Superior temporal gyrus (tissue), 1 donor: ENCODE results near the gene GSE1.

Source experiments
- DNase-seq: peaks from one replicate; pipeline ENCODE4 v3.0.0-alpha.2; 2016; ENCODE audit errors: extremely low spot score

The GSE1 gene

DNA sequence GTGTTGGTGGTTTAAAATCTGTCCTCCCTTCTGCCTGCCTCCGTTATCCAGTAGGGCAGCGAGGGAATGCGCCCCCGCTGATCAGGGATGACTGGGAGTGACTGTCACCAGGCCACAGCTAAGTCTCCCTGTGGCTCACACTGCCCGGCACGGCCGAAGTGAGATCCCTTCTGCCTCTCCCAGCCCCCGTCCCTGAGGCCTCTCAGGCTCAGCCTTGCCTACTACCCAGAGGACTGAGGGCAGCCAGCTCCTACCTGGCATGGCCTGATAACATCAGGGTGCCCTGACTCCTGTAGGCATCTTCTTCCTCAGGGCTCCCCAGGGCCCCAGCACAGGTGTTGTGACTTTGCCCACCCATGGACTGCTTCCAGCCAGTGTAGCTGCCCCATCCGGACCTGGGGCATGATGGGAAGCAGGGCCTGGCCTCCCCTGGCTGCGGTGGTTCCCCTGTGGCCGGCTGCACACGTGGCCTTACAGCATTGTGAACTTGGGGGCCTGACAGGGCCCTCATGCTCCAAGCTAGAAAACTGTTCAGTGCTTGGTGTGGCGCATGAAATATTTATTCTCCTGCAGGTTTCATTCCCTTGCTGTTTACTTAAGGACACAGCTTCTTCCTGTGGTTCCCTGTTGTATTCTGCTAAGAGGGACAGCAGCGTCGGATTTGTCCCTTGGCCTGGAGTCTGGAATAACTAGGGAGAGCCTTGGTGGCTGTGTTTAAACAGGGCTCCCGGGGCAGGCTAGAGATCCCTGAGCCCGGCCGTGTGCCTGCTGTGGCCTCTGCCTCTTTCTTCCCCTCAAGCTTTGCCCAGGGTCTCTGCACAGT, 45.6 kb downstream of the GSE1 start:
- no peak for DNase-seq

DNA sequence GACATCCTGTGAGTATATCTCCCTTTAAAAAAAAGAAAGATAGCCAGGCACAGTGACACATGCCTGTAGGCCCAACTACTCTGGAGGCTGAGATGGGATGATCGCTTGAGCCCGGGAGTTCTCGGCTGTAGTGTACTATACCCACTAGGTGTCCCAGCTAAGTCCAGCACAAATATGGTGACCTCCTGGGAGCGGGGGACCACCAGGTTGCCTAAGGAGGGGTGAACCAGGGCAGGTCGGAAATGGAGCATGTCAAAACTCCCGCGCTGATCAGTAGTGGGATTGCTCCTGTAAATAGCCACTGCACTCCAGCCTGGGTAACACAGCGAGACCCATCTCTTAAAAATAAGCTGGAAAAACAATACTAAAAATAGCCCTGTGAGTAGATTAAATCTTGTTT, 46.2 kb downstream of the GSE1 start:
- no peak for DNase-seq

DNA sequence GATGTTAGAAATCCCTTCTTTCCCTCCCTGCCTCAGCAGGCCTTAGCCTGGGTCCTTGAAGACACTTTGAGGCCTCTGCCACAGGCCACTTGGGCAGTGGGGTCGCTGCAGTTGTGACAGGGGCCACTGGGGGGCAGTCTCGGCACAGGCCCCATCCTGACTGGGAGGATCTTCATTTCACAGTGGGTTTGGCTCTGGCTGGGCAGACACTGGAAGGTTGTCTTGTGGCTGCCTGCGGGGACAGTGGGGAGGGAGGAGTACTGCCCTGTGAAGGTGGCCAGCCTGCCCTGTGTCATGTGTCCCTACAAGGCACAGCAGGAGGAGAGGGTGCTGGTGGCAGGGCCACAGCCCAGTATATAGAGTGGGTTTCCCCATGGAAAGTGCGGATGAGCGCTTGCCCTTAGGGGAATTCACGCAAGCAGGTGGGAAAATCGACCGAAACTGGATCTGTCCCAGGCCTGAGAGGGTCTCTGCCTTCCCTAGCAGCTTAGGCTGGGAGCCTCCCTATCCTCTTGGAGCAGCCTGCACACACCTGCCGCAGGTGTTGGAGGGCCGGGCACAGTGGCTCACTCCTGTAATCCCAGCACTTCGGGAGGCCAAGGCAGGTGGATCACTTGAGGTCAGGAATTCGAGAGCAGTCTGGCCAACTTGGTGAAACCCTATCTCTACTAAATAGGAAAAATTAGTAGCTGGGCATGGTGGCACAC, 46.8 kb downstream of the GSE1 start:
- peak; percentile 78 for DNase-seq

DNA sequence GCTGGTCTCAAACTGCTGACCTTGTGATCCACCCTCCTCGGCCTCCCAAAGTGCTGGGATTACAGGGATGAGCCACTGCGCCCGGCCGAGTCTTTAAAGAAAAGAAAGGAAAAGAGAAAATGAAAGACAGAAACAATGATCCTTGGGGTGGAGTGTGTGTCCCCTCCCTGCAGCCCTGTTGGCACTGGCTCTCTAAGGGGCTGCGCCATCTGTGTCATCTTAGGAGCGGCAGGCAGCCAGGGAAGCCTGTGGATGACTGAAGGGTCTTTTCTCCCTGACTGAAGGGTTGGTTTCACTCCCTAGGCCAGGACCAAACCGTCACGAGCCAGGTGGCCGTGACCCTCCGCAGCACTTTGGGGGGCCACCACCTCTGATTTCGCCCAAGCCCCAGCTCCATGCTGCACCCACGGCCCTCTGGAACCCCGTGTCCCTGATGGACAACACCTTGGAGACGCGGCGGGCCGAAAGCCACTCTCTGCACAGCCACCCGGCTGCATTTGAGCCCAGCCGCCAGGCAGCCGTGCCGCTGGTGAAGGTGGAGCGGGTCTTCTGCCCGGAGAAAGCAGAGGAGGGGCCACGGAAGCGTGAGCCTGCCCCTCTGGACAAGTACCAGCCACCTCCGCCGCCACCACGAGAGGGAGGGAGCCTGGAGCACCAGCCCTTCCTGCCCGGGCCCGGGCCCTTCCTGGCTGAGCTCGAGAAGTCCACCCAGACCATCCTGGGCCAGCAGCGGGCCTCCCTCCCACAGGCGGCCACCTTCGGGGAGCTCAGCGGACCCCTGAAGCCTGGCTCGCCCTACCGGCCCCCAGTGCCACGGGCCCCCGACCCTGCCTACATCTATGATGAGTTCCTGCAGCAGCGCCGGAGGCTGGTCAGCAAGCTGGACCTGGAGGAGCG, 48.0 kb downstream of the GSE1 start:
- no peak for DNase-seq

DNA sequence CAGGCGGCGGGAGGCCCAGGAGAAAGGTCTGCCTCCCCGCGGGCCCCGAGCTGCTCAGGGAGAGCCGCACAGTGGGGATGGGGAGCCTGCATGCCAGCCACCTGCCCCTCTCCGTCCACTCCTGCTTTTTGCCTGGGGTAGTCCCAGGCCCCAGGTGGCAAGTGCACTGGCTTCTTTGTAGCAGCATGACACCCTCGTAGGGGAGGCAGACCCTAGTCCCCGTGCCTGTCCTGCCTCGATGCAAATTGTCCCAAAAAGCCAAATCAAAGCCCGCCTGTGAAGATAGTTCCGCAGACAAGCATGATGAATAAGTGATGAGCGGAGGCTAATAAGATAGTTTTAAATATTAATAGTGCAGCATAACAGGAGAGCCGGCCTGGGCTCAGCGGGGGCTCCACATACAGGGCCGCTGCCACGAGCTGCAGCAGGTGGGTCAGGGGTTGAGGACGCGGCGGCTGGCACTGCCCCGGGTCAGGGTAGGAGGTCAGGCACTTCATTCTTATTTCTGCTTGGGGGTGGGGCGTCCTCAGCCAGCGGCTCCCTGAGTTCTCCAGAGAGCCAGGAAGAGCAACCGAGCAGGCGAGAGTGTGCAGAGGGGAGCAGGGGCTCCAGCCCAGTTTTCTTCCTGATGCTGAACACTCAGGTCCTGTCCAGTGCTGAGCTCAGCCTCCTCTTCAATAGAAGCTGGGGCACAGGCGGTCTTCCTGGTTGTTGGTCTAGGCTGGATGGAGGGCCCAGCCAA, 48.8 kb downstream of the GSE1 start:
- DNase-seq, result no peak

DNA sequence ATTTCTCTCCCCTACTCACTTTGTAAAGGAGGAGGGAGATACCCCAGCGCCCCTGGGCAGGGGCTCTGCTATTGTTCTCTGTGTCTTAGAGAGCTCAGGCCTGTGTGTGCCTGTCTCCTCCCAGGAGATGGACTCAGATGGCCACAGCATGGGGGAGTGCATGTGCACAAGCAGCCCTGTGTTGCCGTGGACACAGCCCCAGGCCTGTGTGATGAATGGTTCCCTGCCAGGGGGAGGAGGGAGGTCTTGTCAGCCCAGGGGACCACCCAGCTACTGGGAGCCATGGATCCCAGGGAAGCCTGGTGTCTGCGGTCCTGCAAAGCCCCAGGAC, 49.3 kb downstream of the GSE1 start:
- DNase-seq, result no peak

DNA sequence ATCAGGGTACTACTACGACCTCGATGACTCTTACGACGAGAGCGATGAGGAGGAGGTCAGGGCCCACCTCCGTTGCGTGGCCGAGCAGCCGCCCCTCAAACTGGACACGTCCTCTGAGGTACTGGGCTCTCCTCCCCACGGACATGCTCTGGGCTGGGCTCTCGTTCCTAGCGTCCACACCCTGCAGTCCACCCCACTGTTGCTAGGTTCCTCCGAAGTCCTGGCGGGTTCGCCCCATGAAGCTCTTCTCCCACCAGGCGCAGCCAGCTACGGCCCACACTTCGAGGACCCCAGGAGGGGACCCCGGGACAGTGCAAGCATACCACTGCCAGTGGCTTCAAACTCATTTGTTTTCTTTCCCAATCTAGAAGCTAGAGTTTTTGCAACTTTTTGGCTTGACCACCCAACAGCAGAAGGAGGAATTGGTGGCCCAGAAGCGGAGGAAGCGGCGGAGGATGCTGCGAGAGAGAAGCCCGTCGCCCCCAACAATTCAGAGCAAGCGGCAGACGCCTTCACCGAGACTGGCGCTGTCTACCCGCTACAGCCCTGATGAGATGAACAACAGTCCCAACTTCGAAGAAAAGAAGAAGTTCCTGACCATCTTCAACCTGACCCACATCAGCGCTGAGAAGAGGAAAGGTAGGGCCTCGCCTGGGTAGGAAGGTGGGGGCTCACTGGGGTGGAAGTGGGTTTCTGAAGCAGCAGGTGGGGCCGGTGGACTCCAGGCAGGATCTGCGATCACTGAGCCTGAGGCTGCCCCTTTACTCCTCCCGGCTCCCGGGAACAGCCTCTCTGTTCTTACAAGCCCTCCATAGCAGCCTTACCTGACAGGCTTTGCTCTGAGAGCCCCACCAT, 50.1 kb downstream of the GSE1 start:
- DNase-seq, result no peak

DNA sequence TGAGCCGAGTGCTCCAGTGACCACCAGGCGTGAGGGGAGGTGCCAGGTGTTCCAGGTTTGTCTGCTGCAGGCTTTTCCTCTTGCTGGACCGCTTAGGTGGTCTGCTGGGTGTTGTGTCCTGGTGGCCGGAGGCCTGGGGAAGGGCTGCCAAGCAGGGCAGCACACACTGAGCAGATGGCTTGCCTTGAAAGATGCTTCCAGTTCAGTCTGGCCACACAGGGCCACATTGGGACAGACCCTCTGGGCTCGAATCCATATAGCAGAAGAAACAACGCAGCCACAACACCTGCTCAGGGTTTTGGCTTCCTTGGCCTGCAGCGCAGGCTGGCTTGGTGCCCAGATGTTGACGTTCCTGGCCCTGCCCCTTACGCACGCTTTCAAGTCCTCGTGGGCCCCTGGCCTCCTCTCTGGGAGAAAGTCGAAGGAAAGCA, 50.8 kb downstream of the GSE1 start:
- DNase-seq, result no peak

DNA sequence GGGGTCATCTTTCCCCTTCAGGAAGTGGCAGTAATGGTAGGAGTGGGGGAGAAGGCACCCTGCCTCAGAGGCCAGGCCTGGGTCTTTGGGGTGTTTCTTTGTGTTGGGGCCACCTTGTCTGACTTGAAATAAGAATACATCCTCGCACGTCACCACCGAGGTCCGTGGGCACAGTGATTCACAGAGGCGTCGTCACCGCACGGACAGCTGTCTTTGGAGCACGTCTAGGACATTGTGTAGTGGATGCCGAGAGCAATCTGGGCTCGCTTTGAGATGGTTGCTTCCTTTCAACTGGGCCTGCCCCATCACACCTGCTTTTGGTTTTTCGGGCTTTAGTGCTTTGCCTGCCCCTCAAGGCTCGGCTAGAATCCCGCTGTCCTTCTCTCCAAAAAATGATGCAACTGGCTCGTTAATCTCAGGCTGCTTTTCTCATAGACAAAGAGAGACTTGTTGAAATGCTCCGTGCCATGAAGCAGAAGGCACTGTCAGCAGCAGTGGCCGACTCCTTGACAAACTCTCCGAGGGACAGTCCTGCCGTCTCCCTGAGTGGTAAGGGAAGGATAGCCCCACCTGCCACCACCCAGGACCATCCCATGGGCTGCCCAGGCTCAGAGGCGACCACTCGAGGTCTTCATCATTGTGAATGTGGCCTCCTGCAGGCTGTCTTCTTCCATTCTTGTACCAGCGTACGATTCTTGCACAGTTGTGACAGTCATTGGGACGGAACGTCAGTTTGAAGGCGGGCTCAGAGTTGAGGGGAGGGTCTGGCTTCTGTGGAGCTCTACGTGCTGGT, 51.7 kb downstream of the GSE1 start:
- DNase-seq, result peak; percentile 21

DNA sequence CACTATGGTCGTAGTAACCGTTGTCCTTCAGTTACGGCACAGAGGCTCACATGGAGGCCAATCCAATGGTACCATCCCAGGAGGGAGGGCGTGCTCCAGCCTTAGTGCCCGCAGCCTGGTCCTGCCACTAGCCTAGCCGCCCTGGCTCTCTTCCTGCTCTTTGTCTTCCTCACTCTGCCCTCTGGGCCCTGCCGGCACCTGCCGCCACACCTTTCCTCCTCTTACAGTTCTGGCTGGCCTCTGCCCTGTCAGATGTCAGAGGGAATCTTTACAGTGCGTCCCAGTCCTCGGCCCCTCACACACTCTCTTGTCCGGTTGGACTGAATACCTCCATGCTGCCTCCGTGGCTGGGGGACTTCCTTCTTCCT, 52.2 kb downstream of the GSE1 start:
- DNase-seq, result no peak

DNA sequence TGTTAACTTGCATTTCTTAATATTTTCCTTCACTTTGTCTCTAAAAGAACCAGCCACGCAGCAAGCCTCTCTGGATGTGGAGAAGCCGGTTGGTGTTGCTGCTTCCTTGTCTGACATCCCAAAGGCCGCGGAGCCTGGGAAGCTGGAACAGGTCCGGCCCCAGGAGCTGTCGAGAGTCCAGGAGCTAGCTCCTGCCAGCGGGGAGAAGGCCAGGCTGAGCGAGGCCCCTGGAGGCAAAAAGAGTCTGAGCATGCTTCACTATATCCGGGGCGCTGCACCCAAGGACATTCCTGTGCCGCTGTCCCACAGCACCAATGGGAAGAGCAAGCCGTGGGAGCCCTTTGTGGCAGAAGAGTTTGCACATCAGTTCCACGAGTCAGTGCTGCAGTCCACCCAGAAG, 52.8 kb downstream of the GSE1 start:
- no peak for DNase-seq

DNA sequence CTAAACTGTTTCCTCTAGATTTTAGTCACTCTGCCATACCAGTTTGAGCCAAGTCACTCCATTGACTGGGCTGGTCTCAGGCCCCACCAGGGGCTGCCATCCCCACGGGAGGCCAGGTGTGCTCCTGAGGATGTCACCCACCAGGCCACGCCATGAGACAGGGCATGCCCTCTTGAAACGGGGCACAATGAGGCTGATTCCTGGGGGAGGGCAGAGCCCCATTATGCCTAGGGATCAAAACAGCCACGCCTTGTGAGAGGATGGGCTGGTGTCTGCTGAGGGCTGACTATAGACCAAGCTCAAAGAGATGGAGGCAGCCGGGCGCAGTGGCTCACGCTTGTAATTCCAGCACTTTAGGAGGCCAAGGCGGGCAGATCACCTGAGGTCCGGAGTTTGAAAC, 54.1 kb downstream of the GSE1 start:
- no peak for DNase-seq

DNA sequence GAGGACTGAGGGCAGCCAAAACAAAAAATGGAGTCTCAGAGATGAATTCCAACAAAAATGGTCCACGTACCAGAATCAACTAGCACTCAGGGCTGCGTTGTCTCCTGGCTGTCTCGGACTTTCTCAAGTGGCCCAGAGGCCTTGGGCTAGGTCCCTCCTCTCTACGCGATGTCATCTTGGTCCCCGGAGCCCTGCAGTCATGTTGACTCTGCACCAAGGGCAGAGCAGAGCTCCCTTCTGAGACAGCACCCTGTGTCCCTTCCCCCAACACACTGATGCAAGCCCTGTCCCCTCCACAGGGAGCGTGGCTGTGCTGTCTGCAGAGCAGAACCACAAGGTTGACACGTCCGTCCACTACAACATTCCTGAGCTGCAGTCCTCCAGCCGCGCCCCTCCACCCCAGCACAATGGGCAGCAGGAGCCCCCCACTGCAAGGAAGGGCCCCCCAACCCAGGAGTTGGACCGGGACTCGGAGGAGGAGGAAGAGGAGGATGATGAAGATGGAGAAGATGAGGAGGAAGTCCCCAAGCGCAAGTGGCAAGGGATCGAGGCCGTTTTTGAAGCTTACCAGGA, 54.8 kb downstream of the GSE1 start:
- DNase-seq, result no peak

DNA sequence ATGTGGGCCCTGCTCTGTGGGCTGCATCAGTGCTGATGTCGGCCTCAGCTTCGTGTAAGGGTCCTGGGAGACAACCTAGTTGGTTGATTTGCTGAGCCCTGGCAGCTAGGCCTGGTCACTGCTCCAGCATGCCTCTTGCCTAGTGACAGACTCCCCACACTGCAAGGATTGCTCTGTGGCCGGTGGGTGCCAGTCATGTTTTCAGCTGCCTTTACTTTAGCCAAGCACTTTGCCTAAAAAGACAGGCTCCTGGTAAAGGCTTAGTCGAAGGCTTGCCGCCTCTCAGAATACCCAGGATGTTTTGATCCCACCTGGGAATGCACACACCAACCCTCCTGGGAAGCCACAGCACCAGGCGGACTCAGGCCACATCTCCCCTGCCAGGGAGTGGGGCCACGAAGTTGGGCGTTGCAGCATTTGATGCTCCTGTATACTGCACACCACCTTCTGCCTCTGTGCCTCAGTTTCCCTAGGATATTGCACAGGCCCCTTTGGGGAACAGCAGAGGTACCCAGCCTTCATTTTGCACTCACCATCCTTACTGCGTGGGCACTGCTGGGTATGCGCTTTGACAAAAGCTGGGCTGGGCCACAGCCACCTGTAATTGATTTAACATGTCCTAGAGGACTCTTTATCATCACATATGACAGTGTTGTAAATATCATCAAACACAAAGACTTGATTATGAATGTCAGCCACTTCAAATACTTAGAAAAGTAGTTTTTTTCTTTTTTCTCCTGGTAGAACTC, 55.7 kb downstream of the GSE1 start:
- DNase-seq, result no peak

DNA sequence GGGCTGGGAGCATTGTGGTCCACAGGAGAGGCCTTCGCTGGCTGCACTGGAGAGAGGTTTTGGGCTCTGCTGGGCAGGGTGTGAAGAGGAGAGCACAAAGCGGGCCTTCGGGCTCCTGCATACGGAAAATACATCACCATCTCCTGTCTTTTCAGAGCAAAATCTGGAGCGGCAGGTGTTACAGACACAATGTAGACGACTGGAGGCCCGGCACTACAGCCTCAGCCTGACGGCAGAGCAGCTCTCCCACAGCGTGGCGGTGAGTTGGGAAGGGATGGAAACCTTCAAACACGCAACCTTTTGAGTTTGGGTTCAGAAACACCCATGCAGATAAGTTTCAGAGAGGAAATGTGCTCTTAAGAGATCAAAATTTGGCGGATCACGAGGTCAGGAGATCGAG, 57.7 kb downstream of the GSE1 start:
- no peak for DNase-seq

DNA sequence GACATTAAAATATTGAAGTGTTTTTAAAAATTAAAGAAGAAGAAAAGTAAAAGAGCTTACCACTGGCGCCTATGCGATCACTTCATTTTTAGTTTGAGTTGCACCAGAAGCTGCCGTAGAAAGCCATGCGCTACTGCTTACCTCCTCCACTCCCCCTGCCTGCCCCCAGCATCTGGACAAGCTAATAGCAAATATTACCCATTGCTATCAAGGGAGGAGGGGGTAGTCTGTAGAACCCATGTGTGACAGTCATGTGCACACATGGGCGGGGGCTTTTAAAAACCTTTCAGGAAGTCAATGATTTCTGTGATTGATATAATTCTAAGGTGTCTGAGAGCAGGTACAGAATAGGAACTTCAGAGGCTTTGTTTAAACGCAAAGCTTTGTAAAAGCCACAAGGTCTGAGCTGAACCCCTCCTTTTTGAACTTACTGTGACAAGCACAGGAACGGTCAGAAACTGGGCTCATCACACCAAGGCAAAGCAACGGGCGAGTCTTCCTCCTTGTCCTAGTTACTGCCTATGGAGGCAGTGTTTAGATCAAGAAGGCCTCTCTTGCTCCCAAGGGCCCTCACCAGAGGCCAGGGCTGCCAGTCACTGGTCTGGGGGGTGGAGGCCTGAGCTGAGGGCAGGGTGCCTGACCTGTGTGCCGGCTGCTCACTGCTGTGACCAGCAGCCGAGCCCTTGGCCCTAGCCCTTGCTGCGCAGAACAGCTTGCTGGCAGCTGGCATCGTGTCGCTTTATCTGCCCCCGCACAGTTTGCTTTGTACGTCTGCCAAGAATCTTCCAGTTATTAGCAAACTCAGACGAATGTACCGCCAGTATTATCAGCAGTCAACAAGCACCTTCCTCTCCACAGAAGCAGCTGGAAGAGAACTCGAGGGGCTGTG, 60.7 kb downstream of the GSE1 start:
- DNase-seq, result peak; percentile 18

DNA sequence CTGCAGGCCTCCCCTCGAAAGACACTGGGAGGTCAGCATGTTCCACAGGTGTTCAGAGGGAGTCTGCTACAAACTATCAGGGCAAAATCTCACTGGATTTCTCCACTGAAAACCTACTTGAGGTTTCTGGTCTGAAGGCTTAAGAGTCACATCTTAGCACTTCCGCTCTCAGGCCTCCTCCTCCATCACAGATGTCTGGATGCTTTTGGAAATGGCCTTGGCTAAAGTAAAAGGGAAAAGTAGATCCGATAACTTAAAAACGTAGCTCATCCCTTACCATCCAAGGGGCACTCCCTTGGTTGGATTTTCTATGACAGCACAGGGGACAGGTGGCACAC, 61.3 kb downstream of the GSE1 start:
- DNase-seq, result no peak

DNA sequence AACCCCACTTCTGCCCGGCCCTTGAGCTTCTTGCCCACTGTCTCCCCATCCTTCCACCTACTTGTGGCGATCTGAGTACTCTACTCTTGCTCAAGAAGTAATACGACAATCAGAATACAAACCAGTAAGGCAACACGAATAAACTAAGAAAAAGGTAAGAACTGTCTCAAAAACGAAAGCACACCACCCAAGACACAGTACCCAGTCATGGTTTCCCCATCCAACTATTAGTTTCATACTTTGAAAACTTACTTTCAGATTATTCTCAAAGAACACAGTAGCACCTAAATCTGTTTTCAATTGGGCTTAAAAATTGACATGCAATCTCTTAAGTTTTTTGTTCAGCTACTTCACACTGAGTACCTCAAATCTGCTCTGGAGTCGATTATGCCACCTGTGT, 61.7 kb downstream of the GSE1 start:
- no peak for DNase-seq
